Measurements from ENCODE around the gene PAEP.

GRCh38 chr9:135573124-135573523 lies 11.6 kb downstream of the PAEP start:
- no peak for TF ChIP-seq CTCF (conservative IDR thresholded peaks at IDR 0.05 in 1 of 2, IDR thresholded peaks at IDR 0.05 in 1 of 2; ENCODE audit: extremely low read depth in 1 of 2, insufficient read depth in 1 of 2, low read depth in 1 of 2, low read length in 2 of 2)
- no peak for TF ChIP-seq EZH2 (IDR thresholded peaks at IDR 0.05; ENCODE audit: borderline replicate concordance, low read length)

All from mammary epithelial cell (primary cell).